Measurements from ENCODE around the gene LIN7A. TPM values are rescaled to one million over a fixed set of nuclear protein-coding genes. Genes with fewer than 3 reads are reported as not detected.

Gene LIN7A
- total and polyA plus RNA-seq, 2 donors (not counting 1 experiment from before 2014, with no cell fraction given), result 22.8 to 35.3 TPM

DNA sequence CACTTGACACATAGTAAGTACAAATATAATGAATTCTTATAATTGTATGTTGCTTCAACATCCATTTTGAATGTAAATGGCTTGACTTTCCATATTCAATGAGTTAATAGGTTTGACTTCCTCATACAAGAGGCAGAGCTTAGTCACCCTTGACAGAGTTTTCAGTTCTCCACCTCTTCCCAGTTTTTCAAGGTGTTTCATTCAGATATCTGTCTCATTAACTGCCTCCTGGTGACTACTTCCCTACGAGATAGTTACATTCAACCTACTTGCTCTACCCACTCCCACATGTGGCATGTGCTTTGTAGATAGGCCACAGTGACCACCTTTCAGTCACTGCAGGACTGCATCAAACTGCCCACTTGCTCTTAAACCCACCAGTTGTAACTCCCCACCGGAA is 161.0 kb downstream of the LIN7A start:
- Histone ChIP-seq H3K27me3 (ENCODE audit: control insufficient read depth, insufficient read depth, low read length) (no peaks in the 10 kb centered on the region), H3K4me3 (replicated peaks in 1 of 4; ENCODE audit: control extremely low read depth in 1 of 4, insufficient read depth in 1 of 4, low read depth in 3 of 4, low read length in 4 of 4) (no peak overlapping the region), H3K27ac (ENCODE audit: insufficient read depth, low read length) (no peak overlapping the region), H3K9ac (ENCODE audit: insufficient read depth, low read length) (no peak overlapping the region), H3K4me2 (ENCODE audit: extremely low read depth, insufficient read depth, low read length) (no peak overlapping the region), H2AFZ (ENCODE audit: low read length) (no peak overlapping the region), H3K4me1 (ENCODE audit: control insufficient read depth, extremely low read depth, insufficient read depth, low read length) (no peaks in the 10 kb centered on the region), H3K9me3 (ENCODE audit: control insufficient read depth, insufficient read depth, low read depth, low read length) (no peaks in the 10 kb centered on the region), H3K36me3 (ENCODE audit: control insufficient read depth, insufficient read depth, low read length) (no peaks in the 10 kb centered on the region), H4K20me1 (ENCODE audit: control insufficient read depth, extremely low read depth, insufficient read depth, low read length) (no peaks in the 10 kb centered on the region), H3K79me2 (ENCODE audit: control insufficient read depth, insufficient read depth, low read length) (no peaks in the 10 kb centered on the region)
- TF ChIP-seq CTCF (conservative IDR thresholded peaks at IDR 0.05 in 1 of 2, IDR thresholded peaks at IDR 0.05 in 1 of 2; ENCODE audit: low read depth in 1 of 2, low read length in 2 of 2), result no peak
- no peak for TF ChIP-seq EZH2 (IDR thresholded peaks at IDR 0.05; ENCODE audit: low read length, missing control alignments)
- DNase-seq (ENCODE audit: low read depth in 2 of 2), result no peak

DNA sequence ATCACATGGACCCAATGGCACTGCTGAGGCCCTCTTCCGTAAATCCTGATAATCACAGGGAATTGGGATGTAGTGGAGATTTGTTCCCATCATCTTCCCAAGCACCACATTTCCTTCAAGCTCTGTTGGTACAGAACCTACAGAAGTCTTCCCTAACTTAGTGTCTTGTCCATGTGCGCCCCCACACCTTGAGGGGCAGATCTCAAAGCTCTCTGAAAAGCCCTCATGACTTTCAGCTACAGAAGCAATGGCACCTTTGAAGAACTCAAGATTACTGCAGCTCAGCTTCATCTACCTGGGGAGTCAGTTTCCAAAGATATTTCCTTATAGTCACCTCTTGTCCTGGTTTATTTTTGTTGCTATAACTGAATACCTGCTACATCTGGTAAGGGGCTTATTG is 166.8 kb downstream of the LIN7A start:
- Histone ChIP-seq H3K27ac (ENCODE audit: insufficient read depth, low read length) (no peak overlapping the region), H3K9ac (ENCODE audit: insufficient read depth, low read length) (no peak overlapping the region), H3K4me3 (replicated peaks in 1 of 4; ENCODE audit: control extremely low read depth in 1 of 4, insufficient read depth in 1 of 4, low read depth in 3 of 4, low read length in 4 of 4) (no peak overlapping the region), H2AFZ (ENCODE audit: low read length) (no peak overlapping the region), H3K9me3 (ENCODE audit: control insufficient read depth, insufficient read depth, low read depth, low read length) (no peaks in the 10 kb centered on the region), H3K36me3 (ENCODE audit: control insufficient read depth, insufficient read depth, low read length) (no peaks in the 10 kb centered on the region), H3K27me3 (ENCODE audit: control insufficient read depth, insufficient read depth, low read length) (no peaks in the 10 kb centered on the region), H3K4me1 (ENCODE audit: control insufficient read depth, extremely low read depth, insufficient read depth, low read length) (no peaks in the 10 kb centered on the region), H4K20me1 (ENCODE audit: control insufficient read depth, extremely low read depth, insufficient read depth, low read length) (no peaks in the 10 kb centered on the region), H3K79me2 (ENCODE audit: control insufficient read depth, insufficient read depth, low read length) (no peaks in the 10 kb centered on the region), H3K4me2 (ENCODE audit: extremely low read depth, insufficient read depth, low read length) (no peak overlapping the region)
- DNase-seq (ENCODE audit: low read depth in 2 of 2), result no peak
- TF ChIP-seq CTCF (conservative IDR thresholded peaks at IDR 0.05 in 1 of 2, IDR thresholded peaks at IDR 0.05 in 1 of 2; ENCODE audit: low read depth in 1 of 2, low read length in 2 of 2) (no peak), EZH2 (IDR thresholded peaks at IDR 0.05; ENCODE audit: low read length, missing control alignments) (no peak)

- no peak overlapping the region for H3K27ac ChIP-seq (ENCODE audit: insufficient read depth, low read length)
- H3K4me3 ChIP-seq (replicated peaks in 1 of 4; ENCODE audit: control extremely low read depth in 1 of 4, insufficient read depth in 1 of 4, low read depth in 3 of 4, low read length in 4 of 4), result no peak overlapping the region
- no peaks in the 10 kb centered on the region for H3K79me2 ChIP-seq (ENCODE audit: control insufficient read depth, insufficient read depth, low read length)
- H3K9ac ChIP-seq (ENCODE audit: insufficient read depth, low read length), result no peak overlapping the region
- no peaks in the 10 kb centered on the region for H4K20me1 ChIP-seq (ENCODE audit: control insufficient read depth, extremely low read depth, insufficient read depth, low read length)
- H3K9me3 ChIP-seq (ENCODE audit: control insufficient read depth, insufficient read depth, low read depth, low read length), result no peaks in the 10 kb centered on the region
- no peak for TF ChIP-seq EZH2 (IDR thresholded peaks at IDR 0.05; ENCODE audit: low read length, missing control alignments)
- no peak for TF ChIP-seq CTCF (conservative IDR thresholded peaks at IDR 0.05 in 1 of 2, IDR thresholded peaks at IDR 0.05 in 1 of 2; ENCODE audit: low read depth in 1 of 2, low read length in 2 of 2)
- H3K4me2 ChIP-seq (ENCODE audit: extremely low read depth, insufficient read depth, low read length), result no peak overlapping the region
- H2AFZ ChIP-seq (ENCODE audit: low read length), result no peak overlapping the region
- no peaks in the 10 kb centered on the region for H3K27me3 ChIP-seq (ENCODE audit: control insufficient read depth, insufficient read depth, low read length)
- no peaks in the 10 kb centered on the region for H3K4me1 ChIP-seq (ENCODE audit: control insufficient read depth, extremely low read depth, insufficient read depth, low read length)
- no peak for DNase-seq (ENCODE audit: low read depth in 2 of 2)
- no peaks in the 10 kb centered on the region for H3K36me3 ChIP-seq (ENCODE audit: control insufficient read depth, insufficient read depth, low read length)
These were observed 168.1 kb downstream of the LIN7A start for GRCh38 chr12:80769553-80770140.
